Renal pelvis (tissue), 4 donors: ENCODE data around the gene SORBS2. TPM values are rescaled to one million over a fixed set of nuclear protein-coding genes. Genes with fewer than 3 reads are reported as not detected.

ENCODE experiments used
- DNase-seq: peaks from one replicate; pipeline ENCODE4 v3.0.0-alpha.2; 2013
- polyA plus RNA-seq, 3 donors: library from polyadenylated mRNA; unstranded; fragments of 120-200 nt; gene quantifications; one replicate each; pipeline ENCODE4 v1.2.1, GENCODE V29; 2013; ENCODE audit not compliant: insufficient read length in 3 of 3

SORBS2 gene
- polyA plus RNA-seq, 3 donors = 64.0 to 83.9 (median 79.5) TPM

- no peak for DNase-seq
These were observed 220.3 kb downstream of the SORBS2 start for GRCh38 chr4:185591679-185592141.

- no peak for DNase-seq
These were observed 221.0 kb downstream of the SORBS2 start for GRCh38 chr4:185590982-185591381.

- no peak for DNase-seq
These were observed 222.7 kb downstream of the SORBS2 start for GRCh38 chr4:185589067-185589836.

- DNase-seq = no peak
These were observed 224.4 kb downstream of the SORBS2 start for GRCh38 chr4:185587427-185588161.

- DNase-seq = no peak
These were observed 225.0 kb downstream of the SORBS2 start for GRCh38 chr4:185587030-185587426.

- no peak for DNase-seq
These were observed 226.8 kb downstream of the SORBS2 start for GRCh38 chr4:185585211-185585610.

GRCh38 chr4:185583813-185584212, 228.2 kb downstream of the SORBS2 start:
- DNase-seq = no peak

GRCh38 chr4:185582651-185583400, 229.2 kb downstream of the SORBS2 start:
- no peak for DNase-seq

- DNase-seq = no peak
These were observed 231.3 kb downstream of the SORBS2 start for GRCh38 chr4:185580699-185581098.

- DNase-seq = no peak
These were observed 233.7 kb downstream of the SORBS2 start for GRCh38 chr4:185578284-185578683.

GRCh38 chr4:185576962-185577950, 234.7 kb downstream of the SORBS2 start:
- no peak for DNase-seq

- DNase-seq = no peak
These were observed 235.6 kb downstream of the SORBS2 start for GRCh38 chr4:185576314-185576961.

- no peak for DNase-seq
These were observed 238.3 kb downstream of the SORBS2 start for GRCh38 chr4:185573651-185574199.

GRCh38 chr4:185570727-185571126, 241.3 kb downstream of the SORBS2 start:
- DNase-seq = no peak

GRCh38 chr4:185567381-185568376, 244.3 kb downstream of the SORBS2 start:
- no peak for DNase-seq

- no peak for DNase-seq
These were observed 245.0 kb downstream of the SORBS2 start for GRCh38 chr4:185566972-185567371.

- no peak for DNase-seq
These were observed 245.6 kb downstream of the SORBS2 start for GRCh38 chr4:185566425-185566824.

GRCh38 chr4:185565696-185566095, 246.3 kb downstream of the SORBS2 start:
- DNase-seq = no peak

GRCh38 chr4:185564349-185564748, 247.6 kb downstream of the SORBS2 start:
- DNase-seq = no peak
